SJSA1 (cell line): Measurements from ENCODE around the gene HGD. TPM values are rescaled to one million over a fixed set of nuclear protein-coding genes. Genes with fewer than 3 reads are reported as not detected.
A peak's percentile ranks its signal among the peaks of the same experiment; 100 is the strongest.
"Not testable (repeated sequence)": the region's sequence is repeated elsewhere in the genome, so short reads cannot be mapped to it uniquely, and the experiment has no call there.

Experiments
- DNase-seq, 2 experiments: peaks; one replicate each; pipeline ENCODE4 v3.0.0-alpha.2; 2015 to 2020; ENCODE audit warnings: low spot score in 2 of 2, low read depth in 1 of 2
- H3K27ac ChIP-seq: fragments of 250-450 bp; sonication (Bioruptor Pico); 2 replicates; pipeline ENCODE4 v1.5.1; 2020; ENCODE audit warnings: mild to moderate bottlenecking, moderate library complexity
- H3K27me3 ChIP-seq: fragments of 250-450 bp; sonication (Bioruptor Pico); replicated peaks from 2 replicates; pipeline ENCODE4 v1.5.1; 2020; ENCODE audit warnings: mild to moderate bottlenecking, moderate library complexity
- H3K36me3 ChIP-seq: fragments of 250-450 bp; sonication (Bioruptor Pico); 2 replicates; pipeline ENCODE4 v1.5.1; 2020; ENCODE audit warnings: mild to moderate bottlenecking
- H3K4me1 ChIP-seq: fragments of 250-450 bp; sonication (Bioruptor Pico); replicated peaks from 2 replicates; pipeline ENCODE4 v1.6.1; 2021; ENCODE audit warnings: mild to moderate bottlenecking
- H3K4me3 ChIP-seq: fragments of 250-450 bp; sonication (Bioruptor Pico); 2 replicates; pipeline ENCODE4 v1.5.1; 2020; ENCODE audit warnings: mild to moderate bottlenecking
- H3K9me3 ChIP-seq: fragments of 250-450 bp; sonication (Bioruptor Pico); replicated peaks from 2 replicates; pipeline ENCODE4 v1.5.1; 2020; ENCODE audit warnings: mild to moderate bottlenecking
- total RNA-seq: library from RNA; depleted of rRNA; stranded (reverse); fragments of >200 nt; shearing (Covaris generic); gene quantifications from 2 replicates; pipeline ENCODE4 v1.2.3, GENCODE V29; 2014; rRNA removed

HGD gene
- total RNA-seq = not detected in 2 replicates

- H3K4me1 ChIP-seq = peaks cover 12% of the 10 kb centered on the region
- H3K9me3 ChIP-seq = no peaks in the 10 kb centered on the region
- DNase-seq = no peak
- no peaks in the 10 kb centered on the region for H3K27me3 ChIP-seq
- H3K36me3 ChIP-seq = no peaks in the 10 kb centered on the region
- H3K4me3 ChIP-seq = no peak within 1 kb of the TSS
- no peak within 1 kb of the TSS for H3K27ac ChIP-seq
Measured at GRCh38 chr3:120682095-120682681, at the start of gene HGD. Gene HGD, minus strand, starts transcription at chr3:120682239. Its CDS starts 128 bp downstream, at chr3:120682111.

GRCh38 chr3:120730576-120731542, 48.8 kb upstream of the HGD start:
- no peak for DNase-seq
- no peaks in the 10 kb centered on the region for H3K9me3 ChIP-seq

GRCh38 chr3:120726791-120727190, 44.8 kb upstream of the HGD start:
- no peak overlapping the region for H3K4me3 ChIP-seq
- H3K36me3 ChIP-seq = peaks cover 16% of the 10 kb centered on the region
- H3K9me3 ChIP-seq = no peaks in the 10 kb centered on the region
- H3K27ac ChIP-seq = no peak overlapping the region
- no peaks in the 10 kb centered on the region for H3K4me1 ChIP-seq
- H3K27me3 ChIP-seq = no peaks in the 10 kb centered on the region
- DNase-seq = peak in 1 of 2 experiments; percentile 20

More at GRCh38 chr3:120730576-120731542, 48.8 kb upstream of the HGD start:
- no peak overlapping the region for H3K4me3 ChIP-seq
- no peaks in the 10 kb centered on the region for H3K27me3 ChIP-seq
- H3K4me1 ChIP-seq = no peaks in the 10 kb centered on the region
- no peak overlapping the region for H3K27ac ChIP-seq
- peaks cover 16% of the 10 kb centered on the region for H3K36me3 ChIP-seq

- DNase-seq = peak in 1 of 2 experiments; percentile 44
- not testable (repeated sequence) for H3K27me3 ChIP-seq, H3K27ac ChIP-seq, H3K4me3 ChIP-seq, H3K9me3 ChIP-seq, H3K36me3 ChIP-seq, H3K4me1 ChIP-seq
Measured at GRCh38 chr3:120719167-120719834, 37.3 kb upstream of the HGD start.

GRCh38 chr3:120713262-120713661, 31.2 kb upstream of the HGD start:
- no peaks in the 10 kb centered on the region for H3K36me3 ChIP-seq

GRCh38 chr3:120710369-120710768, 28.3 kb upstream of the HGD start:
- H3K36me3 ChIP-seq = no peaks in the 10 kb centered on the region
- DNase-seq = no peak
- H3K27me3 ChIP-seq = no peaks in the 10 kb centered on the region
- H3K4me1 ChIP-seq = no peaks in the 10 kb centered on the region
- H3K4me3 ChIP-seq = no peak overlapping the region
- no peaks in the 10 kb centered on the region for H3K9me3 ChIP-seq
- H3K27ac ChIP-seq = no peak overlapping the region

More at GRCh38 chr3:120713262-120713661, 31.2 kb upstream of the HGD start:
- no peaks in the 10 kb centered on the region for H3K9me3 ChIP-seq
- DNase-seq = no peak
- H3K4me1 ChIP-seq = no peaks in the 10 kb centered on the region
- H3K27me3 ChIP-seq = no peaks in the 10 kb centered on the region
- H3K4me3 ChIP-seq = no peak overlapping the region
- no peak overlapping the region for H3K27ac ChIP-seq

- Histone ChIP-seq H3K4me3 (no peak overlapping the region), H3K9me3 (no peaks in the 10 kb centered on the region), H3K4me1 (no peaks in the 10 kb centered on the region), H3K27ac (no peak overlapping the region), H3K36me3 (peaks cover 6% of the 10 kb centered on the region; the same call in 1 of the 2 replicates), H3K27me3 (no peaks in the 10 kb centered on the region)
- DNase-seq = no peak
Measured at GRCh38 chr3:120708408-120708807, 26.4 kb upstream of the HGD start.

GRCh38 chr3:120706950-120707349, 24.9 kb upstream of the HGD start:
- no peak for DNase-seq
- no peak overlapping the region for H3K4me3 ChIP-seq
- no peaks in the 10 kb centered on the region for H3K9me3 ChIP-seq
- no peak overlapping the region for H3K27ac ChIP-seq
- H3K36me3 ChIP-seq = peaks cover 13% of the 10 kb centered on the region; the same call in 1 of the 2 replicates
- no peaks in the 10 kb centered on the region for H3K4me1 ChIP-seq
- no peaks in the 10 kb centered on the region for H3K27me3 ChIP-seq

- Histone ChIP-seq H3K4me1 (no peaks in the 10 kb centered on the region), H3K27ac (no peak overlapping the region), H3K36me3 (peaks cover 13% of the 10 kb centered on the region; the same call in 1 of the 2 replicates), H3K27me3 (no peaks in the 10 kb centered on the region), H3K4me3 (no peak overlapping the region), H3K9me3 (no peaks in the 10 kb centered on the region)
- DNase-seq = no peak
Measured at GRCh38 chr3:120705884-120706582, 24.0 kb upstream of the HGD start.

- Histone ChIP-seq H3K36me3 (peaks cover 15% of the 10 kb centered on the region; the same call in 1 of the 2 replicates), H3K4me1 (no peaks in the 10 kb centered on the region), H3K27me3 (no peaks in the 10 kb centered on the region), H3K27ac (no peak overlapping the region), H3K9me3 (no peaks in the 10 kb centered on the region), H3K4me3 (no peak overlapping the region)
- no peak for DNase-seq
Measured at GRCh38 chr3:120699333-120699732, 17.3 kb upstream of the HGD start.

GRCh38 chr3:120693439-120694171, 11.6 kb upstream of the HGD start:
- Histone ChIP-seq H3K27me3 (no peaks in the 10 kb centered on the region), H3K4me3 (no peak overlapping the region), H3K27ac (peak overlapping the region; percentile 32), H3K9me3 (no peaks in the 10 kb centered on the region), H3K36me3 (0 out of 2 replicates have a peak, but pooled peaks cover 3% of the 10 kb centered on the region), H3K4me1 (peaks cover 25% of the 10 kb centered on the region)
- peak in 1 of 2 experiments; percentile 52 for DNase-seq

GRCh38 chr3:120689395-120689794, 7.4 kb upstream of the HGD start:
- Histone ChIP-seq H3K36me3 (no peaks in the 10 kb centered on the region), H3K4me1 (peaks cover 25% of the 10 kb centered on the region), H3K9me3 (no peaks in the 10 kb centered on the region), H3K27ac (no peak overlapping the region), H3K27me3 (no peaks in the 10 kb centered on the region), H3K4me3 (no peak overlapping the region)
- DNase-seq = no peak

GRCh38 chr3:120688121-120688520, 6.1 kb upstream of the HGD start:
- no peak for DNase-seq
- peaks cover 15% of the 10 kb centered on the region for H3K4me1 ChIP-seq
- H3K27me3 ChIP-seq = no peaks in the 10 kb centered on the region
- H3K27ac ChIP-seq = no peak overlapping the region
- no peaks in the 10 kb centered on the region for H3K9me3 ChIP-seq
- no peaks in the 10 kb centered on the region for H3K36me3 ChIP-seq
- H3K4me3 ChIP-seq = no peak overlapping the region
